Activated B cell treated with CpG ODN at 0.5 μM for 24 hours (primary cell): ENCODE measurements around the gene LSM3. TPM values are rescaled to one million over a fixed set of nuclear protein-coding genes. Genes with fewer than 3 reads are reported as not detected.

Experiments used
- ATAC-seq: fragments of 200-7000 bp; cut with Tn5 transposase; one replicate; pipeline ENCODE4 v1.10.0; 2021; ENCODE audit warnings: low read depth, mild to moderate bottlenecking, moderate library complexity
- CTCF ChIA-PET: fragments of 350-600 bp; sonication (Branson Sonifier 250); formaldehyde crosslinking; loops from one replicate; lab custom pipeline; 2021; ENCODE audit warnings: antibody characterized with exemption; lab: Charles Lee
- POLR2A ChIA-PET: fragments of 350-600 bp; sonication (Branson Sonifier 250); formaldehyde crosslinking; loops from one replicate; lab custom pipeline; 2021; ENCODE audit warnings: antibody characterized with exemption; lab: Charles Lee
- DNase-seq: peaks from one replicate; pipeline ENCODE4 v3.0.0; 2022
- H3K27ac Mint-ChIP-seq: one replicate; pipeline ENCODE4 v1.8.0; 2020; ENCODE audit warnings: mixed read lengths
- H3K27me3 Mint-ChIP-seq: one replicate; pipeline ENCODE4 v1.8.0; 2021; ENCODE audit warnings: mixed read lengths
- H3K36me3 Mint-ChIP-seq: one replicate; pipeline ENCODE4 v1.8.0; 2021; ENCODE audit warnings: low read depth, mixed read lengths
- H3K4me1 Mint-ChIP-seq: one replicate; pipeline ENCODE4 v1.8.0; 2021; ENCODE audit warnings: mixed read lengths
- H3K4me3 Mint-ChIP-seq: one replicate; pipeline ENCODE4 v1.8.0; 2020; ENCODE audit warnings: mild to moderate bottlenecking, mixed read lengths
- H3K9me3 Mint-ChIP-seq: one replicate; pipeline ENCODE4 v1.8.0; 2020; ENCODE audit warnings: mixed read lengths
- intact Hi-C: fragments of 100-400 bp; cut with micrococcal nuclease; formaldehyde crosslinking; loops from one replicate; pipeline ENCODE4 v1.15.1; 2024
- total RNA-seq: library from RNA; stranded (reverse); gene quantifications from 2 replicates; pipeline ENCODE4 v1.2.3, GENCODE V29; 2022
- TF ChIP-seq, protein P1 (sequence below): fragments of 200-600 bp; IDR thresholded peaks from one replicate; pipeline ENCODE4 v1.8.0; 2022; ENCODE audit warnings: antibody characterized with exemption, mild to moderate bottlenecking

Gene LSM3
- total RNA-seq, 1 donor from 2014 or later: 12.9 TPM

DNA sequence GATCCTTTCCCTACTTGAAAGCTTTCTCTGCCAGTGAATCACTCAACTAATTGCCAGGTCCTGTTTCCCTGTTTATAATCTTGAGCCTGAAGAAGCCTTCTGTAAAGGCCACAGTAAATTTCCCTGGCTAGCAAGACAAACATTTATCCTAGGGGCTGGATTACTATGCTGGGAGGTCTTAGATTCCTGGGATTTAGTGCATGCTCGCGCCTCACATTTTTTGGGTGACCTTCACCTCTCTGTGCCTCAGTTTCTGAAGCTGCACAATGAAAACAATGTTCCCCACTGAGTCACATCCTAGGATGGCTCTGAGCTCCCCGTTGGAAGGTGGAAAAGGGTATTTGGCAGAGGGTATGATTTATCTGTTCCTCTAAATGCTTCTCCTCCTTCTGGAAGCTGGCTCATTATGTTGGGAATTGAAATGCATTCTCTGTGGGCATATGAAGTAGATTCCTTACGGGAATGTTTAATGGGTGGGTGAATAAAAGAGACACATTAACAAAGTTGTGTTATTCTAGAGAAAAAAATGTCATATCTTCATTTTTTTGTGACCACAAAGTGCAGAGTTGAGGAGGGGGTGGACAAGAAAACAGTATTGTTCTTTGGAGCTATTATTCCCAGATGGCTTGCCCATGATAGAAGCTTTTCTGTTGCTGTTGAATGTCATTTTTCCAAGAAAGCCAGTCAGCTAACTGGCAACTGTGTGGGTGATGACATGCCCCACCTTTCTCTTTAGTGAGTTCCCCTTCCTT, 32.4 kb downstream of the LSM3 start:
- no peaks in the 10 kb centered on the region for H3K9me3 Mint-ChIP-seq
- no peaks in the 10 kb centered on the region for H3K36me3 Mint-ChIP-seq
- TF ChIP-seq, protein P1, sequence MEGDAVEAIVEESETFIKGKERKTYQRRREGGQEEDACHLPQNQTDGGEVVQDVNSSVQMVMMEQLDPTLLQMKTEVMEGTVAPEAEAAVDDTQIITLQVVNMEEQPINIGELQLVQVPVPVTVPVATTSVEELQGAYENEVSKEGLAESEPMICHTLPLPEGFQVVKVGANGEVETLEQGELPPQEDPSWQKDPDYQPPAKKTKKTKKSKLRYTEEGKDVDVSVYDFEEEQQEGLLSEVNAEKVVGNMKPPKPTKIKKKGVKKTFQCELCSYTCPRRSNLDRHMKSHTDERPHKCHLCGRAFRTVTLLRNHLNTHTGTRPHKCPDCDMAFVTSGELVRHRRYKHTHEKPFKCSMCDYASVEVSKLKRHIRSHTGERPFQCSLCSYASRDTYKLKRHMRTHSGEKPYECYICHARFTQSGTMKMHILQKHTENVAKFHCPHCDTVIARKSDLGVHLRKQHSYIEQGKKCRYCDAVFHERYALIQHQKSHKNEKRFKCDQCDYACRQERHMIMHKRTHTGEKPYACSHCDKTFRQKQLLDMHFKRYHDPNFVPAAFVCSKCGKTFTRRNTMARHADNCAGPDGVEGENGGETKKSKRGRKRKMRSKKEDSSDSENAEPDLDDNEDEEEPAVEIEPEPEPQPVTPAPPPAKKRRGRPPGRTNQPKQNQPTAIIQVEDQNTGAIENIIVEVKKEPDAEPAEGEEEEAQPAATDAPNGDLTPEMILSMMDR: no peak
- H3K4me3 Mint-ChIP-seq: no peak overlapping the region
- H3K27me3 Mint-ChIP-seq: no peaks in the 10 kb centered on the region
- no peak for ATAC-seq
- intact Hi-C loops: no loop called here
- no peak for DNase-seq
- no peaks in the 10 kb centered on the region for H3K4me1 Mint-ChIP-seq
- ChIA-PET POLR2A (no interaction called here), CTCF (interaction anchor here (3.4 kb wide), 1 partner anchor 7 kb away, joined by 16 read pairs; no protein-coding TSS in a partner anchor)
- H3K27ac Mint-ChIP-seq: no peak overlapping the region

DNA sequence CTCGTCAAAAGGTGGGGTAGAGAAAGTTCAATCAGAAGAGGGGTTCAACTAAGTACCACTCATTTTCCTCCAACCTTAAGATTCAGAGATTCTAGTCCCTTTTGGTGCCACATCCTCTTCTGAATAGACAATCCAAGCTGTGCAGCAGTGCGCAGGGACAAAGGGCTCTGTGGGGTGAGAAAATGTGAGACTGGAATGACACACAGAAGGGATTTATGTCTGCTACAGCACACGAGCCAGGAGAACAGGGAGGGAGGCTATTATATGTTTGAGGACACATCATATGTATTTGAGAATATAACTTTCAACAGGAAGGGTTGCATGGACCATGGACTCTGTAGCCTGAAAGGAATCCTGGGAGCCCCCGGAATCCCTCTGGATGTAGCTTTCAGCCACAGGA, 33.0 kb downstream of the LSM3 start:
- no peaks in the 10 kb centered on the region for H3K36me3 Mint-ChIP-seq
- H3K4me1 Mint-ChIP-seq: no peaks in the 10 kb centered on the region
- H3K9me3 Mint-ChIP-seq: no peaks in the 10 kb centered on the region
- DNase-seq: no peak
- TF ChIP-seq, protein P1: no peak
- no peak overlapping the region for H3K27ac Mint-ChIP-seq
- no peaks in the 10 kb centered on the region for H3K27me3 Mint-ChIP-seq
- CTCF ChIA-PET: interaction anchor here (3.4 kb wide), 1 partner anchor 8 kb away, joined by 16 read pairs; no protein-coding TSS in a partner anchor
- ATAC-seq: no peak
- no peak overlapping the region for H3K4me3 Mint-ChIP-seq
- POLR2A ChIA-PET: interaction anchor here (0.9 kb wide), 1 partner anchor 33 kb away, joined by 3 read pairs; the partner anchor contains the start of genes LSM3 and XPC
- intact Hi-C loops: no loop called here

DNA sequence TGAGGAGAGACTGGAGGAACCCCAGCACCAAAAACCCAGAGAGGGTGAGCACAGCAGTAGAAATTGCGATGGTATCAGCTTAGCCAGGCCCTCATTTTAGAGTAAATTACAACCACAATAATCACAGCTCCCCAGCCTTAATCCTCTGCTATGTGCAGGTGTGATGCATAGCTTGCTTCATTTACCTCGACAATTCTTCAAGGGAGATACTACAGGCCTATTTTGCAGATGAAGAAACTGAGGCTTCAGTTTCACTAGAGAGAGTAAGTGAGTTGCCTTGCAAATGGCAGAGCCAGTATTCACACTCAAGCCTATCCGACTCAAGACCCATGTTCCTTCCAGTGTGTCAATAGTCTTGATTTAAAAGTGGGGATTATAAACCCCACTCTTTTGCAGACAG, 33.4 kb downstream of the LSM3 start:
- no peak for DNase-seq
- intact Hi-C loops: no loop called here
- no peak overlapping the region for H3K4me3 Mint-ChIP-seq
- ChIA-PET CTCF (interaction anchor here (3.4 kb wide), 1 partner anchor 8 kb away, joined by 16 read pairs; no protein-coding TSS in a partner anchor), POLR2A (interaction anchor here (0.9 kb wide), 1 partner anchor 34 kb away, joined by 3 read pairs; the partner anchor contains the start of genes LSM3 and XPC)
- TF ChIP-seq, protein P1: no peak
- no peaks in the 10 kb centered on the region for H3K27me3 Mint-ChIP-seq
- no peaks in the 10 kb centered on the region for H3K36me3 Mint-ChIP-seq
- no peak overlapping the region for H3K27ac Mint-ChIP-seq
- no peak for ATAC-seq
- H3K9me3 Mint-ChIP-seq: no peaks in the 10 kb centered on the region
- H3K4me1 Mint-ChIP-seq: no peaks in the 10 kb centered on the region

DNA sequence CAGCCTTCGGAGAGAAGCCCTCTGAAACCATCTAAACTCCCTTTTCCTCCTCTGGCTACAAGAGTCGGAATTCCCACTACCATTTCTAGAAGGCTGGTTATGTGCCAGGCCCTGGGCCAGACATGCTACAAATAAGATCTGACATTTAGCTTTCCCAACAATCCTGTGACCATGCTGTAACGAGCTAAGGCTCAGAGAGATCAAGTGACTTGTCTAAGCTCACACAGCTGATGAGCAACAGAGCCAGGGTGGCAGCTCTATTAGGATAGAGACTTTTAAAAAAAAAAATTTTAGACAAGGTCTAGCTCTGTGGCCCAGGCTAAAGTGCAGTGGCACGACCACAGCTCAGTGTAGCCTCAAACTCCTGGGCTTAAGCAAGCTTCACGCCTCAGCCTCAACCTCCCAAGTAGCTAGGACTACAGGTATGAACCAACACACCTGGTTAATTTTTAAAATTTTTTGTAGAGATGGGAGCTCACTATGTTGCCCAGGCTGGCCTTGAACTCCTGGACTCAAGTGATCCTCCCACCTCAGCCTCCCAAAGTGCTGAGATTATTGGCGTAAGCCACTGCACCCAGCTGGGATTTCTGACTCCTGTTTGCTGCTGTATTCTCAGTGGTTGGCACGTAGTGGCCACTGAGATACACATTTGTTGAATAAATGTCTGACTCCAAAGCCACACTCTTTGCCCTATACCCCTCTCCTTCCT, 34.6 kb downstream of the LSM3 start:
- Mint-ChIP-seq H3K4me1 (no peaks in the 10 kb centered on the region), H3K36me3 (no peaks in the 10 kb centered on the region), H3K9me3 (no peaks in the 10 kb centered on the region), H3K4me3 (no peak overlapping the region), H3K27ac (no peak overlapping the region), H3K27me3 (no peaks in the 10 kb centered on the region)
- ATAC-seq: no peak
- TF ChIP-seq, protein P1: no peak
- intact Hi-C loops: no loop called here
- DNase-seq: no peak
- ChIA-PET POLR2A (no interaction called here), CTCF (interaction anchor here (0.7 to 3.4 kb wide), 2 partner anchors 10 to 708 kb away, joined by 3 to 16 read pairs; no protein-coding TSS in a partner anchor)

DNA sequence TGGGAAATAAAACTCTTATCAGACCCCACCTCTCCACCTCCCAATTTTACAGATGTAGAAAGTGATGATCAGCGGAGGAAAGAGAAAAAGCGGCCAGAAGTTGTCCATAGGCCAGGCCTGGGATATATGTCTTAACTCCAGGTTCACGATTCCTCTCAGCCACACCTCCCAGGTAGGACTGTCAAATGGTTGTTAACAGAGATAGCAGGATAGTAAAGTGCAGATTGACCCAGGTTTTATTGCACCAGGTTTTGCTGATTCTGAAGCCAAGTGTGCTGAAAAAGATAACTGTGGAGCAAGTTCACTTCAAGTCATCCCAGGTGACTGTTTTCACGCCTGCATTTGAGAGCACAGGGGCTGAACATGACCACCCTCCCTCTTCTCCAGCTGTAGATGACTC, 36.1 kb downstream of the LSM3 start:
- no peaks in the 10 kb centered on the region for H3K36me3 Mint-ChIP-seq
- peaks cover 1% of the 10 kb centered on the region for H3K9me3 Mint-ChIP-seq
- no peak overlapping the region for H3K4me3 Mint-ChIP-seq
- POLR2A ChIA-PET: no interaction called here
- ATAC-seq: no peak
- DNase-seq: no peak
- no peak overlapping the region for H3K27ac Mint-ChIP-seq
- intact Hi-C loops: no loop called here
- no peaks in the 10 kb centered on the region for H3K27me3 Mint-ChIP-seq
- no peaks in the 10 kb centered on the region for H3K4me1 Mint-ChIP-seq
- TF ChIP-seq, protein P1: no peak
- CTCF ChIA-PET: no interaction called here
